ENCODE data around the gene KAT7. TPM values are rescaled to one million over a fixed set of nuclear protein-coding genes. Genes with fewer than 3 reads are reported as not detected.
A peak's percentile ranks its signal among the peaks of the same experiment; 100 is the strongest.
"Not testable (repeated sequence)": the region's sequence is repeated elsewhere in the genome, so short reads cannot be mapped to it uniquely, and the experiment has no call there.

The KAT7 gene
- total RNA-seq = 32.2 TPM

GRCh38 chr17:49788478-49789242 lies at the start of gene KAT7:
Gene KAT7, plus strand, starts transcription at chr17:49788681. Its CDS starts 154 bp downstream, at chr17:49788835.
- peak; percentile 96 for FAIRE-seq
- DNase-seq (ENCODE audit: low spot score in 2 of 2) = peak; percentile 82 to 88

GRCh38 chr17:49739641-49740271 lies 48.7 kb upstream of the KAT7 start:
- DNase-seq (ENCODE audit: low spot score in 2 of 2) (no peak), FAIRE-seq (no peak)

- FAIRE-seq = no peak
- DNase-seq (ENCODE audit: low spot score in 2 of 2) = no peak
Measured at GRCh38 chr17:49741009-49741691, 47.3 kb upstream of the KAT7 start.

- FAIRE-seq = no peak
- DNase-seq (ENCODE audit: low spot score in 2 of 2) = no peak
Measured at GRCh38 chr17:49741692-49742076, 46.8 kb upstream of the KAT7 start.

GRCh38 chr17:49742166-49742638 lies 46.3 kb upstream of the KAT7 start:
- FAIRE-seq (no peak), DNase-seq (ENCODE audit: low spot score in 2 of 2) (no peak)

GRCh38 chr17:49745175-49746139 lies 43.0 kb upstream of the KAT7 start:
- no peak for DNase-seq (ENCODE audit: low spot score in 2 of 2)
- FAIRE-seq = no peak

GRCh38 chr17:49746791-49747490 lies 41.5 kb upstream of the KAT7 start:
- DNase-seq (ENCODE audit: low spot score in 2 of 2) (no peak), FAIRE-seq (no peak)

- no peak for DNase-seq (ENCODE audit: low spot score in 2 of 2)
- no peak for FAIRE-seq
Measured at GRCh38 chr17:49747632-49748031, 40.8 kb upstream of the KAT7 start.

- DNase-seq (ENCODE audit: low spot score in 2 of 2) = no peak
- FAIRE-seq = no peak
Measured at GRCh38 chr17:49748223-49748622, 40.3 kb upstream of the KAT7 start.

- no peak for FAIRE-seq
- DNase-seq (ENCODE audit: low spot score in 2 of 2) = no peak
Measured at GRCh38 chr17:49748791-49749190, 39.7 kb upstream of the KAT7 start.

- no peak for FAIRE-seq
- no peak for DNase-seq (ENCODE audit: low spot score in 2 of 2)
Measured at GRCh38 chr17:49749730-49750129, 38.8 kb upstream of the KAT7 start.

GRCh38 chr17:49752508-49752907 lies 36.0 kb upstream of the KAT7 start:
- FAIRE-seq = no peak
- DNase-seq (ENCODE audit: low spot score in 2 of 2) = no peak

GRCh38 chr17:49753959-49754391 lies 34.5 kb upstream of the KAT7 start:
- no peak for DNase-seq (ENCODE audit: low spot score in 2 of 2)
- FAIRE-seq = no peak

- DNase-seq (ENCODE audit: low spot score in 2 of 2) = no peak
- FAIRE-seq = no peak
Measured at GRCh38 chr17:49755663-49756283, 32.7 kb upstream of the KAT7 start.

GRCh38 chr17:49756323-49757150 lies 31.9 kb upstream of the KAT7 start:
- FAIRE-seq (no peak), DNase-seq (ENCODE audit: low spot score in 2 of 2) (no peak)

GRCh38 chr17:49757151-49757777 lies 31.2 kb upstream of the KAT7 start:
- no peak for DNase-seq (ENCODE audit: low spot score in 2 of 2)
- FAIRE-seq = no peak

- DNase-seq (ENCODE audit: low spot score in 2 of 2); FAIRE-seq: not testable (repeated sequence)
Measured at GRCh38 chr17:49758464-49759010, 29.9 kb upstream of the KAT7 start.

Data from frontal cortex (tissue), 4 donors.